Ovary (tissue), 3 donors: ENCODE measurements around the gene DDX20.

Experiments used
- CTCF ChIP-seq, 3 donors: fragments of 450-650 bp in 2 of 3; fragments of 200-600 bp in 1 of 3; IDR thresholded peaks; one replicate each; pipeline versions ENCODE4 v1.5.1 to v1.8.0; 2016 to 2022; ENCODE audit warnings: antibody characterized with exemption in 3 of 3, mild to moderate bottlenecking in 1 of 3
- EP300 ChIP-seq: sonication (generic); formaldehyde crosslinking; IDR thresholded peaks from one replicate; pipeline ENCODE4 v1.6.1; 2017; ENCODE audit warnings: antibody characterized with exemption
- POLR2A ChIP-seq: fragments of 450-650 bp; IDR thresholded peaks from one replicate; pipeline ENCODE4 v1.6.1; 2017; ENCODE audit warnings: antibody characterized with exemption, mild to moderate bottlenecking, moderate library complexity
- donor health status: DM: no; HTN: no; CAD: no.

GRCh38 chr1:111747947-111748346 is 7.8 kb upstream of the DDX20 start:
- TF ChIP-seq POLR2A (no peak), CTCF (IDR thresholded peaks at IDR 0.05) (no peak), EP300 (no peak)
